Dendritic cell treated with granulocyte-macrophage colony-stimulating factor and Interleukin-4, amounts not matched to agents 40 ng/mL and 50 ng/mL, for 4 days (primary cell): ENCODE measurements around the gene NCBP3.
A peak's percentile ranks its signal among the peaks of the same experiment; 100 is the strongest.
"Not testable (repeated sequence)": the region's sequence is repeated elsewhere in the genome, so short reads cannot be mapped to it uniquely, and the experiment has no call there.

ENCODE experiments used
- H3K27ac Mint-ChIP-seq: one replicate; pipeline ENCODE4 v1.8.0; 2022; ENCODE audit warnings: mild to moderate bottlenecking, mixed read lengths
- H3K27me3 Mint-ChIP-seq: one replicate; pipeline ENCODE4 v1.8.0; 2022; ENCODE audit warnings: mild to moderate bottlenecking, mixed read lengths
- H3K36me3 Mint-ChIP-seq: one replicate; pipeline ENCODE4 v1.8.0; 2022; ENCODE audit warnings: low read depth, mixed read lengths
- H3K4me1 Mint-ChIP-seq: one replicate; pipeline ENCODE4 v1.8.0; 2022; ENCODE audit warnings: low read depth, mixed read lengths
- H3K4me3 Mint-ChIP-seq: one replicate; pipeline ENCODE4 v1.8.0; 2022; ENCODE audit warnings: mild to moderate bottlenecking, moderate library complexity, mixed read lengths
- H3K9me3 Mint-ChIP-seq: one replicate; pipeline ENCODE4 v1.8.0; 2022; ENCODE audit warnings: mixed read lengths
- intact Hi-C: fragments of 100-400 bp; cut with micrococcal nuclease; formaldehyde crosslinking; loops from one replicate; pipeline ENCODE4 v1.15.0; 2022

NCBP3 gene

DNA sequence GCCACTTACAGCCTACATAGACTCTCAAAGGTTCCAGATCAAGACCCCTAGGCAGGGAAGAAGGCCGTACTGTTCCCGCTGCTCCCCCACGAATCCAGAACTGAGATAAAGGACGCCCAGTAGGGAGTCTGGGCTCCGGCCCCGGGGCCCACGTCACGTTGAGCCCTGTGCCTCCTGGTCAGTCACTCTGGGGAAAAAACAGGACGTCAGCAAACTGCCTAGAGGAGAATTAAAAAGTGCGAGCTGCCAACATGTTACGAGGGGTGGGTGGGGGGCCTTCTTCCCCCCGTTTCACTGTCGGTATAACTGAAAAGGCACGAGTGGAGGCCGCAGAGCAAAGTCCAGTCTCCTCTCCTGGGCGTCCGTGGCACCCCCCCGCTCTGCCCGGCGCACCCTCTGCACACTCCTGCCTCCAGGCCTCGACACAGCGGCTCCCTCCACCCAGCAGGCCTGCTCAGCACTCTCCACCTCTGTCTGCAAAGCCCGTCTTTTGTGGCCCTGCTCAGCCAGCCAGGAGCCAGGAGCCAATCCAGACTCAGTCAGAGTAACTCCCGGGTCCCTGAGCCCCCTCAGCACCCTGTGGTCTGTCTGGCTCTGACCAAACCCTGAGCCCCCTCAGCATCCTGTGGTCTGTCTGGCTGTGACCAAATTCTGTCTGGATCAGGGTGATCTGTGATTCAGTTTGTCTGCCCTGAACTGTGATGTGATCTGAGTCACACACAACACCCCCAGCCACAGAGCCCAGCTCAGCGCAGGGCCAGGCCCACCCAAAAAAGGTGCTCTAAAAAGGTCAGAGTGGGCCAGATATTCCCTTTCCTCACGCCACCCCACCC lies 51.3 kb downstream of the NCBP3 start:
- intact Hi-C loops, result no loop called here
- Mint-ChIP-seq H3K27me3 (no peaks in the 10 kb centered on the region), H3K36me3 (no peaks in the 10 kb centered on the region), H3K4me1 (peaks cover 65% of the 10 kb centered on the region), H3K27ac (no peak overlapping the region), H3K4me3 (no peak overlapping the region), H3K9me3 (no peaks in the 10 kb centered on the region)

DNA sequence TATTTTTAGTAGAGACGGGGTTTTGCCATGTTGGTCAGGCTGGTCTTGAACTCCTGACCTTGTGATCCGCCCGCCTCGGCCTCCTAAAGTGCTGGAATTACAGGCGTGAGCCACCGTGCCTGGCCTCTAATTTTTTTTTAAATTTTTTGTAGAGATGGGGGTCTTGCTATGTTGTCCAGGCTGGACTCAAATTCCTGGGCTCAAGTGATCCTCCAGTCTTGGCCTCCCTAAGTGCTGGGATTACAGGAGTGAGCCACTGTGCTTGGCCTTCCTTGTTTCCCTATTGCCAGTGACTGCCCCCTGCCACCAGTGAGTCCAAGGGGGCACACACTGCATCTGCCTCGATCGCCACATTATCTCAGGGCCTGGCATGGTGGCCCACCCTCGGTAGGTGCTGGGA lies 51.9 kb downstream of the NCBP3 start:
- H3K9me3 Mint-ChIP-seq, H3K36me3 Mint-ChIP-seq, intact Hi-C loops, H3K4me3 Mint-ChIP-seq, H3K27me3 Mint-ChIP-seq, H3K27ac Mint-ChIP-seq: not testable (repeated sequence)
- peaks cover 65% of the 10 kb centered on the region for H3K4me1 Mint-ChIP-seq

DNA sequence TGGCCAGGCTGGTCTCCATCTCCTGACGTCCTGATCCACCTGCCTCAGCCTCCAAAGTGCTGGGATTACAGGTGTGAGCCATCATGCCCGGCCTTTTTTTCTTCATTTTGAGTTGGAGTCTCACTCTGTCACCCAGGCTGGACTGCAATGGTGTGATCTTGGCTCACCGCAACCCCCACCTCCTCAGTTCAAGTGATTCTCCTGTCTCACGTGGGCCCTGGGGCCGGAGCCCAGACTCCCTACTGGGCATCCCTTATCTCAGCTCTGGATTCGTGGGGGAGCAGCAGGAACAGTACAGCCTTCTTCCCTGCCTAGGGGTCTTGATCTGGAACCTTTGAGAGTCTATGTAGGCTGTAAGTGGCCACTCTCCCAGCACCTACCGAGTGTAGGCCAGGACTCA lies 52.8 kb downstream of the NCBP3 start:
- H3K36me3 Mint-ChIP-seq, H3K4me3 Mint-ChIP-seq, H3K9me3 Mint-ChIP-seq, H3K27ac Mint-ChIP-seq, H3K27me3 Mint-ChIP-seq, intact Hi-C loops: not testable (repeated sequence)
- H3K4me1 Mint-ChIP-seq, result peaks cover 60% of the 10 kb centered on the region

- no peak overlapping the region for H3K4me3 Mint-ChIP-seq
- peaks cover 52% of the 10 kb centered on the region for H3K4me1 Mint-ChIP-seq
- intact Hi-C loops, result no loop called here
These were observed 53.6 kb downstream of the NCBP3 start for GRCh38 chr17:3792481-3792880.

DNA sequence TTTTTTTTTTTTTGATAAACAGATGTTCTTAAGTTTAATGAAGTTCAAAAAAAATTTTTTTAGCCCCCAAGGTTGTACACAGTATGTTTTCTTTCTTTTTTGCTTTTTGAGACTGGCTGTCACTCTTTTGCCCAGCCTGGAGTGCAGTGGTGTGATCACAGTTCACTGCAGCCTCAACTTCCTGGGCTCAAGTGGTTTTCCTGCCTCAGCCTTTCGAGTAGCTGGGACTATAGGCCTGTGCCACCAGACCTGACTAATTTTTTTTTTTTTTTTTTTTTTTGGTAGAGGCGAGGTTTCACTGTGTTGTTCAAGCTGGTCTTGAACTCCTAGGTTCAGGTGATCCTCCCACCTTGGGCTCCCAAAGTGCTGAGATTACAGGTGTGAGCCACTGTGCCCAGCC lies 57.8 kb downstream of the NCBP3 start:
- no peak overlapping the region for H3K4me3 Mint-ChIP-seq
- H3K9me3 Mint-ChIP-seq, result no peaks in the 10 kb centered on the region
- no peaks in the 10 kb centered on the region for H3K36me3 Mint-ChIP-seq
- intact Hi-C loops, result no loop called here
- H3K27me3 Mint-ChIP-seq, result no peaks in the 10 kb centered on the region
- H3K27ac Mint-ChIP-seq, result no peak overlapping the region
- H3K4me1 Mint-ChIP-seq, result peaks cover 43% of the 10 kb centered on the region

More at GRCh38 chr17:3792481-3792880, 53.6 kb downstream of the NCBP3 start:
- Mint-ChIP-seq H3K27me3 (no peaks in the 10 kb centered on the region), H3K9me3 (no peaks in the 10 kb centered on the region), H3K27ac (no peak overlapping the region), H3K36me3 (no peaks in the 10 kb centered on the region)

DNA sequence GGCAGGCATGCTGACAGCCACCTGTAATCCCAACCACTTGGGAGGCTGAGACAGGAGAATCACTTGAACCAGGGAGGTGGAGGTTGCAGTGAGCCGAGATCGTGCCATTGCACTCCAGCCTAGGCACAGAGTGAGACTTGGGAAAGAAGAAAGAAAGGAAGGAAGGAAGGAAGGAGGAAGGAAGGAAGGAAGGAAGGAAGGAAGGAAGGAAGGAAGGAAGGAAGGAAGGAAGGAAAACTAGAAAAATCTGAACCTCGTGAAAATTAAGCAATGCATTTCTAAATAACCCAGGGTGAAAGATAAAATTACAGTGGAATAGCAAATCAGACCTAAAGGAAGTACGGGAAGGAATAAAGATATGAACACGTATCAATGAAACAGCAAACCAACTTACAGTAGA lies 60.7 kb downstream of the NCBP3 start:
- Mint-ChIP-seq H3K27ac (peak overlapping the region; percentile 55), H3K4me1 (peaks cover 20% of the 10 kb centered on the region)
- intact Hi-C loops, H3K27me3 Mint-ChIP-seq, H3K4me3 Mint-ChIP-seq, H3K9me3 Mint-ChIP-seq, H3K36me3 Mint-ChIP-seq: not testable (repeated sequence)

GRCh38 chr17:3782751-3783150 lies 63.3 kb downstream of the NCBP3 start:
- peaks cover 6% of the 10 kb centered on the region for H3K4me1 Mint-ChIP-seq
- no peaks in the 10 kb centered on the region for H3K36me3 Mint-ChIP-seq
- H3K27me3 Mint-ChIP-seq, result no peaks in the 10 kb centered on the region
- H3K27ac Mint-ChIP-seq, result no peak overlapping the region
- no peak overlapping the region for H3K4me3 Mint-ChIP-seq
- intact Hi-C loops, result no loop called here
- no peaks in the 10 kb centered on the region for H3K9me3 Mint-ChIP-seq

DNA sequence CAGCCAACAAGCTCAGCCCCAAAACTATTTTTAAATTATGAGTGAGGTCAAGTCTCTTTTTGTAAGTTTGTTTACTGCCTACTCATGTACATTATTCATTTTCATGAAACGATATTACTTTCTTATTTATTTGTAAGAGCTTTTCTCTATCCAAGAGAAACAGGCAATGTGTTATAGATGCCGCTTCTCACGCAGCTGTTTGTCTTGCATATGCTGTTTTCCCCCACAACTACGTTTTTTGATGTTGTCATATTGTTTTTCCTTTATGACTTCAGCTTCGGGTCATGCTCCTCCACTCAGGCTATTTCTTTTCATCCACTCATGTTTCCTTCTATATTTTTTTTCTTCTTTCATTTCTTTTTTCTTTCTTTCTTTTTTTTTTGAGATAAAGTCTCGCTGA lies 65.1 kb downstream of the NCBP3 start:
- no peaks in the 10 kb centered on the region for H3K27me3 Mint-ChIP-seq
- peaks cover 6% of the 10 kb centered on the region for H3K4me1 Mint-ChIP-seq
- intact Hi-C loops, result no loop called here
- H3K9me3 Mint-ChIP-seq, result no peaks in the 10 kb centered on the region
- no peaks in the 10 kb centered on the region for H3K36me3 Mint-ChIP-seq
- no peak overlapping the region for H3K4me3 Mint-ChIP-seq
- H3K27ac Mint-ChIP-seq, result no peak overlapping the region

- Mint-ChIP-seq H3K4me1 (no peaks in the 10 kb centered on the region), H3K9me3 (no peaks in the 10 kb centered on the region), H3K27ac (no peak overlapping the region), H3K4me3 (no peak overlapping the region), H3K36me3 (no peaks in the 10 kb centered on the region), H3K27me3 (no peaks in the 10 kb centered on the region)
- intact Hi-C loops, result no loop called here
These were observed 68.5 kb downstream of the NCBP3 start for GRCh38 chr17:3777366-3778120.

DNA sequence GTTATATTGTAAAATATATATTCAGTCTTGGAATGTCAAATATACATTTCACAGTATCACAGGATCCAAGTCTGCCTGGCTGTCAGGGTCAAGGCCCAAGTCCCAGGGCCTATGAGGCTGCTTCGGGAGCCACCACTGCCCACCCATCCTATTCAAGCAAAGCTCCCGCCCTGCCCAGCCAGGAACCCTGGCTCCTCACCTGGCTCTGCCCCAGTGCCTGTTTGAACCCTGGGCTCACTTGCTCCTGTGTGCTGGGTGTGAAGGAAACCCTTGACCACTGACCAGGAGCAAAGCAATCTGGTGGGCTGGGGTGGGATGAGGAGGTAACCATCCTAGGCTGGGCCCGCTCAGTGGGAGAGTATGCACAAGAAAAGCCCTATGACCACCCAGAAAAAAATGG lies 72.1 kb downstream of the NCBP3 start:
- H3K36me3 Mint-ChIP-seq, result no peaks in the 10 kb centered on the region
- peaks cover 1% of the 10 kb centered on the region for H3K27me3 Mint-ChIP-seq
- no peak overlapping the region for H3K27ac Mint-ChIP-seq
- no peak overlapping the region for H3K4me3 Mint-ChIP-seq
- H3K9me3 Mint-ChIP-seq, result no peaks in the 10 kb centered on the region
- intact Hi-C loops, result no loop called here
- peaks cover 17% of the 10 kb centered on the region for H3K4me1 Mint-ChIP-seq

GRCh38 chr17:3773511-3773910 lies 72.5 kb downstream of the NCBP3 start:
- intact Hi-C loops, result no loop called here
- H3K27me3 Mint-ChIP-seq, result peaks cover 2% of the 10 kb centered on the region
- H3K36me3 Mint-ChIP-seq, result no peaks in the 10 kb centered on the region
- no peak overlapping the region for H3K27ac Mint-ChIP-seq
- peaks cover 20% of the 10 kb centered on the region for H3K4me1 Mint-ChIP-seq
- H3K4me3 Mint-ChIP-seq, result no peak overlapping the region
- no peaks in the 10 kb centered on the region for H3K9me3 Mint-ChIP-seq

GRCh38 chr17:3772764-3773163 lies 73.3 kb downstream of the NCBP3 start:
- Mint-ChIP-seq H3K36me3 (no peaks in the 10 kb centered on the region), H3K4me3 (no peak overlapping the region), H3K27ac (no peak overlapping the region), H3K4me1 (peaks cover 22% of the 10 kb centered on the region), H3K9me3 (no peaks in the 10 kb centered on the region), H3K27me3 (peaks cover 3% of the 10 kb centered on the region)
- intact Hi-C loops, result no loop called here

GRCh38 chr17:3771140-3771539 lies 74.9 kb downstream of the NCBP3 start:
- no peaks in the 10 kb centered on the region for H3K36me3 Mint-ChIP-seq

DNA sequence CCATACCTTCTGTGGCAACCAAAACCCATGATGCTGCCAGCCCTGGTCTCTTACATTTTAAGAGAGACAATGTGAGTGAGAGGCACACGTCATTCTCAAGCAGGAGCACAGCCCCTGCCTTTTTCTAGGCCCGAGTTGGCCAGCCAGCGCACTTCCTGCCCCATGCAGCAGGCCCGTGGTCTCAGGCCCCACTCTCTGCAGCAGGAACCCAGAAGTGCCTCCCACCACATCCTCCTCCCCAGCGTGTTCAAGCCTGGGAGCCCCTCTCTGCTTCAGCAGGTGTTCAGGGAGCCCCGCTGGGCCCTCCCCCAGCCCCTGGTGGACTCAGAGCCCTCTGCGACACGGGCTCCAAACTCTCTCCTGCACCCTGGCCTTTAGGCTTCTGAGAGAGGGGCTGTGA lies 75.6 kb downstream of the NCBP3 start:
- H3K27me3 Mint-ChIP-seq, result peaks cover 3% of the 10 kb centered on the region
- no peak overlapping the region for H3K4me3 Mint-ChIP-seq
- peaks cover 30% of the 10 kb centered on the region for H3K4me1 Mint-ChIP-seq
- no peaks in the 10 kb centered on the region for H3K9me3 Mint-ChIP-seq
- no peaks in the 10 kb centered on the region for H3K36me3 Mint-ChIP-seq
- intact Hi-C loops, result no loop called here
- peak overlapping the region; percentile 20 for H3K27ac Mint-ChIP-seq

More at GRCh38 chr17:3771140-3771539, 74.9 kb downstream of the NCBP3 start:
- H3K4me3 Mint-ChIP-seq, result no peak overlapping the region
- no peaks in the 10 kb centered on the region for H3K9me3 Mint-ChIP-seq
- peaks cover 23% of the 10 kb centered on the region for H3K4me1 Mint-ChIP-seq
- H3K27me3 Mint-ChIP-seq, result peaks cover 3% of the 10 kb centered on the region
- intact Hi-C loops, result no loop called here
- no peak overlapping the region for H3K27ac Mint-ChIP-seq
